Ishikawa (cell line): ENCODE data around the gene RNF114.

ENCODE experiments used
- CEBPB ChIP-seq: IDR thresholded peaks from 2 replicates; pipeline ENCODE4 v1.6.1; 2012
- CREB1 ChIP-seq: IDR thresholded peaks from 2 replicates; pipeline ENCODE4 v1.6.1; 2012; ENCODE audit warnings: low read depth
- EGR1 ChIP-seq: IDR thresholded peaks from 2 replicates; pipeline ENCODE4 v1.6.1; 2012
- EP300 ChIP-seq: IDR thresholded peaks from 2 replicates; pipeline ENCODE4 v1.6.1; 2012; ENCODE audit warnings: borderline replicate concordance
- FOXM1 ChIP-seq: IDR thresholded peaks from 2 replicates; pipeline ENCODE4 v1.6.1; 2012; ENCODE audit warnings: low read depth, borderline replicate concordance
- MAX ChIP-seq: IDR thresholded peaks from 2 replicates; pipeline ENCODE4 v1.6.1; 2012
- NFIC ChIP-seq: IDR thresholded peaks from 2 replicates; pipeline ENCODE4 v1.6.1; 2012
- RAD21 ChIP-seq: IDR thresholded peaks from 2 replicates; pipeline ENCODE4 v1.6.1; 2012; ENCODE audit warnings: low read depth
- REST ChIP-seq: IDR thresholded peaks from 2 replicates; pipeline ENCODE4 v1.6.1; 2012; ENCODE audit warnings: low read depth, mild to moderate bottlenecking
- TAF1 ChIP-seq: IDR thresholded peaks from 2 replicates; pipeline ENCODE4 v1.6.1; 2012; ENCODE audit warnings: low read depth, mild to moderate bottlenecking
- TCF12 ChIP-seq: IDR thresholded peaks from 2 replicates; pipeline ENCODE4 v1.6.1; 2012; ENCODE audit warnings: low read depth
- TEAD4 ChIP-seq: IDR thresholded peaks from 2 replicates; pipeline ENCODE4 v1.6.1; 2012
- USF1 ChIP-seq: IDR thresholded peaks from 2 replicates; pipeline ENCODE4 v1.6.1; 2012
- YY1 ChIP-seq: IDR thresholded peaks from 2 replicates; pipeline ENCODE4 v1.6.1; 2012; ENCODE audit warnings: low read depth
- ZBTB7A ChIP-seq: IDR thresholded peaks from 2 replicates; pipeline ENCODE4 v1.6.1; 2012; ENCODE audit warnings: low read depth

RNF114 gene

GRCh38 chr20:49948809-49949507, 12.8 kb downstream of the RNF114 start:
- no peak for TF ChIP-seq RAD21
- TF ChIP-seq CREB1, result no peak
- no peak for TF ChIP-seq CEBPB
- no peak for TF ChIP-seq MAX
- TF ChIP-seq TEAD4, result no peak
- TF ChIP-seq EGR1, result no peak
- no peak for TF ChIP-seq USF1
- no peak for TF ChIP-seq TAF1
- no peak for TF ChIP-seq NFIC
- TF ChIP-seq EP300, result no peak
- TF ChIP-seq YY1, result no peak
- no peak for TF ChIP-seq TCF12
- TF ChIP-seq ZBTB7A, result no peak
- TF ChIP-seq FOXM1, result no peak
- no peak for TF ChIP-seq REST

GRCh38 chr20:49951151-49951550, 15.0 kb downstream of the RNF114 start:
- TF ChIP-seq FOXM1 (no peak), CEBPB (no peak), TCF12 (no peak), CREB1 (no peak), EP300 (no peak), YY1 (no peak), NFIC (no peak), ZBTB7A (no peak)

GRCh38 chr20:49955167-49955566, 19.0 kb downstream of the RNF114 start:
- TF ChIP-seq USF1 (no peak), TEAD4 (no peak), ZBTB7A (no peak), CEBPB (no peak), EGR1 (no peak), NFIC (no peak), REST (no peak), YY1 (no peak), EP300 (no peak), FOXM1 (no peak), MAX (no peak), TAF1 (no peak)

GRCh38 chr20:49956689-49957088, 20.5 kb downstream of the RNF114 start:
- no peak for TF ChIP-seq TAF1
- TF ChIP-seq TCF12, result no peak
- no peak for TF ChIP-seq NFIC
- no peak for TF ChIP-seq RAD21
- TF ChIP-seq EP300, result no peak
- no peak for TF ChIP-seq MAX
- no peak for TF ChIP-seq CREB1
- TF ChIP-seq EGR1, result no peak
- TF ChIP-seq FOXM1, result no peak
- TF ChIP-seq USF1, result no peak
- no peak for TF ChIP-seq TEAD4
- no peak for TF ChIP-seq CEBPB
- TF ChIP-seq YY1, result no peak
- no peak for TF ChIP-seq REST
- TF ChIP-seq ZBTB7A, result no peak
